Hepatocyte (in vitro differentiated cells): ENCODE results near the gene MBP. TPM values are rescaled to one million over a fixed set of nuclear protein-coding genes. Genes with fewer than 3 reads are reported as not detected.

Experiments used
- DNase-seq: peaks from one replicate; pipeline ENCODE4 v3.0.0-alpha.2; 2016; ENCODE audit warnings: low spot score
- H2AFZ ChIP-seq: fragments of 200-600 bp; sonication (generic); 2 replicates; pipeline ENCODE4 v1.6.0; 2016; ENCODE audit warnings: antibody characterized with exemption, mild to moderate bottlenecking
- H3K27ac ChIP-seq: fragments of 200-600 bp; sonication (generic); 2 replicates; pipeline ENCODE4 v1.5.1; 2016; ENCODE audit warnings: mild to moderate bottlenecking
- H3K27me3 ChIP-seq: fragments of 200-600 bp; sonication (generic); 2 replicates; pipeline ENCODE4 v1.6.1; 2016
- H3K36me3 ChIP-seq: fragments of 200-600 bp; sonication (generic); replicated peaks from 2 replicates; pipeline ENCODE4 v1.5.1; 2016; ENCODE audit warnings: low read depth; ENCODE audit not compliant: insufficient read depth
- H3K4me1 ChIP-seq: fragments of 200-600 bp; sonication (generic); 2 replicates; pipeline ENCODE4 v1.5.1; 2016; ENCODE audit warnings: mild to moderate bottlenecking, moderate library complexity; ENCODE audit not compliant: insufficient read depth
- H3K4me2 ChIP-seq: fragments of 200-600 bp; sonication (generic); 2 replicates; pipeline ENCODE4 v1.6.0; 2016
- H3K4me3 ChIP-seq: fragments of 200-600 bp; sonication (generic); 2 replicates; pipeline ENCODE4 v1.5.1; 2016; ENCODE audit warnings: mild to moderate bottlenecking
- H3K79me2 ChIP-seq: fragments of 200-600 bp; sonication (generic); 2 replicates; pipeline ENCODE4 v1.6.0; 2017; ENCODE audit warnings: mild to moderate bottlenecking
- H3K9me2 ChIP-seq: fragments of 200-600 bp; sonication (generic); replicated peaks from 2 replicates; pipeline ENCODE4 v1.6.0; 2017; ENCODE audit warnings: mild to moderate bottlenecking; ENCODE audit not compliant: insufficient read depth
- H3K9me3 ChIP-seq: fragments of 200-600 bp; sonication (generic); 2 replicates; pipeline ENCODE4 v1.5.1; 2016; ENCODE audit warnings: low read depth, mild to moderate bottlenecking
- H4K20me1 ChIP-seq: fragments of 200-600 bp; sonication (generic); 2 replicates; pipeline ENCODE4 v1.6.0; 2016; ENCODE audit warnings: mild to moderate bottlenecking; ENCODE audit not compliant: insufficient read depth, poor library complexity, severe bottlenecking
- CTCF ChIP-seq: fragments of 200-600 bp; sonication (generic); IDR thresholded peaks from 2 replicates; pipeline ENCODE4 v1.5.1; 2016; ENCODE audit warnings: antibody characterized with exemption, mild to moderate bottlenecking; ENCODE audit not compliant: poor library complexity
- EZH2 ChIP-seq: fragments of 200-600 bp; sonication (generic); IDR thresholded peaks from 2 replicates; pipeline ENCODE4 v1.6.1; 2016; ENCODE audit warnings: antibody characterized with exemption, mild to moderate bottlenecking, borderline replicate concordance
- EZH2phosphoT487 ChIP-seq: fragments of 200-600 bp; sonication (generic); IDR thresholded peaks from one replicate; pipeline ENCODE4 v1.6.1; 2018; ENCODE audit warnings: antibody characterized with exemption, mild to moderate bottlenecking, low read depth, moderate library complexity; ENCODE audit not compliant: unreplicated experiment, severe bottlenecking
- WGBS: methylation state at CpG from one replicate; pipeline ENCODE4 v1.1.6; 2016; ENCODE audit warnings: low lambda C conversion rate; ENCODE audit errors: missing lambda C conversion rate; 5-methylcytosine and 5-hydroxymethylcytosine counted together
- polyA plus RNA-seq: library from polyadenylated mRNA; unstranded; fragments of >200 nt; fragmentation: Nextera tagmentation; extraction: Ambion mirVana; gene quantifications from 2 replicates; pipeline ENCODE4 v1.2.1, GENCODE V29; 2016
- total RNA-seq: library from RNA; depleted of rRNA; stranded (reverse); fragments of >200 nt; gene quantifications from 2 replicates; pipeline ENCODE4 v1.2.3, GENCODE V29; 2014

The MBP gene
- total and polyA plus RNA-seq, 2 experiments from 2014 or later: 21.6 to 22.1 TPM

- H3K4me2 ChIP-seq: no peak overlapping the region
- peaks cover 13% of the 10 kb centered on the region for H3K4me1 ChIP-seq
- H3K9me3 ChIP-seq: no peaks in the 10 kb centered on the region
- no peaks in the 10 kb centered on the region for H3K27me3 ChIP-seq
- H2AFZ ChIP-seq: no peak overlapping the region
- no peaks in the 10 kb centered on the region for H4K20me1 ChIP-seq
- TF ChIP-seq CTCF (no peak), EZH2phosphoT487 (no peak), EZH2 (no peak)
- no peak for DNase-seq
- H3K79me2 ChIP-seq: no peaks in the 10 kb centered on the region
- H3K36me3 ChIP-seq: no peaks in the 10 kb centered on the region
- no peak overlapping the region for H3K27ac ChIP-seq
- H3K9me2 ChIP-seq: no peaks in the 10 kb centered on the region
- H3K4me3 ChIP-seq: no peak overlapping the region
- 68% methylated on average over 12 of the region's 12 CpGs for WGBS
These were observed 39.0 kb downstream of the MBP start for GRCh38 chr18:77093586-77093985.

- TF ChIP-seq EZH2 (no peak), EZH2phosphoT487 (no peak), CTCF (no peak)
- Histone ChIP-seq H3K36me3 (no peaks in the 10 kb centered on the region), H4K20me1 (no peaks in the 10 kb centered on the region), H3K9me2 (no peaks in the 10 kb centered on the region), H3K79me2 (no peaks in the 10 kb centered on the region), H3K9me3 (no peaks in the 10 kb centered on the region), H3K27me3 (no peaks in the 10 kb centered on the region), H3K27ac (no peak overlapping the region), H3K4me1 (peaks cover 16% of the 10 kb centered on the region), H2AFZ (no peak overlapping the region), H3K4me2 (no peak overlapping the region), H3K4me3 (no peak overlapping the region)
- no peak for DNase-seq
- 91% methylated on average over 16 of the region's 16 CpGs for WGBS
These were observed 39.5 kb downstream of the MBP start for GRCh38 chr18:77093067-77093430.

- Histone ChIP-seq H3K4me1 (peaks cover 22% of the 10 kb centered on the region), H3K4me2 (no peak overlapping the region), H3K9me3 (no peaks in the 10 kb centered on the region), H3K9me2 (no peaks in the 10 kb centered on the region), H3K79me2 (no peaks in the 10 kb centered on the region), H3K27ac (no peak overlapping the region), H2AFZ (no peak overlapping the region), H4K20me1 (no peaks in the 10 kb centered on the region), H3K36me3 (no peaks in the 10 kb centered on the region), H3K27me3 (no peaks in the 10 kb centered on the region), H3K4me3 (no peak overlapping the region)
- WGBS: 91% methylated on average over 45 of the region's 48 CpGs
- no peak for TF ChIP-seq EZH2
- no peak for TF ChIP-seq CTCF
- no peak for TF ChIP-seq EZH2phosphoT487
- DNase-seq: no peak
These were observed 40.2 kb downstream of the MBP start for GRCh38 chr18:77092104-77093066.
